ENCODE results near the gene MTA1.

GRCh38 chr14:105411985-105412770 is 7.4 kb upstream of the MTA1 start:
- TF ChIP-seq TAF1 (IDR thresholded peaks at IDR 0.05; ENCODE audit: borderline replicate concordance, low read depth, low read length) (no peak), POLR2AphosphoS5 (IDR thresholded peaks at IDR 0.05; ENCODE audit: low read depth, low read length) (no peak), POLR2A (IDR thresholded peaks at IDR 0.05; ENCODE audit: low read depth, low read length) (no peak)
